Activated naive CD4-positive, alpha-beta T cell treated with Interleukin-2 at 50 U/mL for 16 hours (primary cell): Measurements from ENCODE around the gene GLCCI1.
"Not testable (repeated sequence)": the region's sequence is repeated elsewhere in the genome, so short reads cannot be mapped to it uniquely, and the experiment has no call there.

Experiments
- DNase-seq: peaks from one replicate; pipeline ENCODE4 v3.0.0-alpha.2; 2020

The GLCCI1 gene

GRCh38 chr7:8056439-8056838, 87.8 kb downstream of the GLCCI1 start:
- no peak for DNase-seq

- DNase-seq: no peak
Observed at GRCh38 chr7:8057566-8057965, 89.0 kb downstream of the GLCCI1 start.

DNA sequence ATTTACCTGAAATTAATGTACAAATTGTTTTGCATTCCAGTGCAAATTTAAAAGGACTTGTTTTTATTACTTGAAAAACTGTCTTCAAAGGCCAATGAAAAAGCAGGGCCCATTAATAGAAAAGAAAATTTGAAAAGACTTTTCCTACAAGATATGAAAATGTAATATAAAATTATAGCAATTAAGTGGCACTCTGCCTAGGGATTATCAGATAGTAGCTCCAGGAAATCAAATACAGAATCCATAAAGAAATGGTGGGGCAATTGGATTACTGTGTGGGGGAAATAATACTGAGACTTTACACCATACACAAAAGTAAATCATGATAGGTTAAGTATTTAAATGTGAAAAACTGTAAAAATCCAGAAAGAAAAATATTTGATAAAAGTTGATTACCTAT, 89.7 kb downstream of the GLCCI1 start:
- no peak for DNase-seq

- no peak for DNase-seq
Observed at GRCh38 chr7:8058852-8059251, 90.3 kb downstream of the GLCCI1 start.

DNA sequence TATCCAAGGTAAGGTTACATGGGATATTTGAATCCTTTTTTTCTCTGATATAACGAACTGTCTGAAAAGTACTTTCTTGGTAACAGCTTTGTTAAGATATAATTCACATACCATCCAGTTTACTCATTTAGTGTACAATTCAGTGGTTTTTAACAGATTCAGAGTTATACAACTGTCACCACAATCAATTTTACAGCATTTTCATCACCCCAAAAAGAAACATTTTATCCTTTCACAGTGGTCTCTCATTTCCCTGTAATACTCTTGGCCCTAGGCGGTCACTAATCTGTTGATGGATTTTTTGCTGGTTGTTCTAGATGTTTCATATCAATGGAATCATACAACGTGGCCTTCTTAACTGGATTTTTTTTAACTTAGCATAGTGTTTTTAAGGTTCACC, 91.6 kb downstream of the GLCCI1 start:
- DNase-seq: no peak

GRCh38 chr7:8063300-8063699, 94.7 kb downstream of the GLCCI1 start:
- not testable (repeated sequence) for DNase-seq

DNA sequence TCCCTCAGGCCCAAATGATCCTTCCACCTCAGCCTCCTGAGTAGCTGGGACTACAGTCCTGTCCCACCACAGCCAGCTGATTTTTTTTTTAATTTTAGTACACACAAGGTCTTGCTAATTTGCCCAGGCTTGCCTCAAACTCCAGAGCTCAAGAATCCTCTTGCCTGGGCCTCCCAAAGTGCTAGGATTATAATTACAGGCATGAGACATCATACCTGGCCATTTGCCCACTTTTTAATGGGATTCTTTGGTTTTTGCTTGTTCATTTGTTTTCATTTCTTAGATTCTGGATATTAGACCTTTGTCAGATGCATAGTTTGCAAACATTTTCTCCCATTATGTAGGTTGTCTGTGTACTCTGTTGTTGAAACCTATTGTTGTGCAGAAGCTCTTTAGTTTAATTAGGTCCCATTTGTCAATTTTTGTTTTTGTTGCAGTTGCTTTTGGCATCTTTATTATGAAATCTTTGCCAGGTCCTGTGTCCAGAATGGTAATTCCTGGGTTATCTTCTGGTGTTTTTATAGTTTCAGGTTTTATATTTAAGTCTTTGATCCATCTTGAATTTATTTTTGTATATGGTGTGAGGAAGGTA, 95.2 kb downstream of the GLCCI1 start:
- no peak for DNase-seq

DNA sequence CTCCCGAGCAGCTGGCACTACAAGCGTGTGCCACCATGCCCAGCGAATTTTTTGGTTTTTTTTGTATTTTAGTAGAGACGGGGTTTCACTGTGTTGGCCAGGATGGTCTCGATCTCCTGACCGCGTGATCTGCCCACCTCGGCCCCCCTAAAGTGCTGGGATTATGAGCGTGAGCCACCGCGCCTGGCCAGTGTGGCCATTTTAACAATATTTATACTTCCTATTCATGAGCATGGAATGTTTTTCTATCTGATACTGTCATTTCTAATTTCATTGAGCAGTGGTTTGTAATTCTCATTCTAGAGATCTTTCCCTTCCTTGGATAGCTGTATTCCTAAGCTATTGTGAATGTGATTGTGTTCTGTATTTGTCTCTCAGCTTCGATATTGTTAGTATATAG, 96.2 kb downstream of the GLCCI1 start:
- DNase-seq: no peak

- DNase-seq: no peak
Observed at GRCh38 chr7:8065356-8065813, 96.8 kb downstream of the GLCCI1 start.

DNA sequence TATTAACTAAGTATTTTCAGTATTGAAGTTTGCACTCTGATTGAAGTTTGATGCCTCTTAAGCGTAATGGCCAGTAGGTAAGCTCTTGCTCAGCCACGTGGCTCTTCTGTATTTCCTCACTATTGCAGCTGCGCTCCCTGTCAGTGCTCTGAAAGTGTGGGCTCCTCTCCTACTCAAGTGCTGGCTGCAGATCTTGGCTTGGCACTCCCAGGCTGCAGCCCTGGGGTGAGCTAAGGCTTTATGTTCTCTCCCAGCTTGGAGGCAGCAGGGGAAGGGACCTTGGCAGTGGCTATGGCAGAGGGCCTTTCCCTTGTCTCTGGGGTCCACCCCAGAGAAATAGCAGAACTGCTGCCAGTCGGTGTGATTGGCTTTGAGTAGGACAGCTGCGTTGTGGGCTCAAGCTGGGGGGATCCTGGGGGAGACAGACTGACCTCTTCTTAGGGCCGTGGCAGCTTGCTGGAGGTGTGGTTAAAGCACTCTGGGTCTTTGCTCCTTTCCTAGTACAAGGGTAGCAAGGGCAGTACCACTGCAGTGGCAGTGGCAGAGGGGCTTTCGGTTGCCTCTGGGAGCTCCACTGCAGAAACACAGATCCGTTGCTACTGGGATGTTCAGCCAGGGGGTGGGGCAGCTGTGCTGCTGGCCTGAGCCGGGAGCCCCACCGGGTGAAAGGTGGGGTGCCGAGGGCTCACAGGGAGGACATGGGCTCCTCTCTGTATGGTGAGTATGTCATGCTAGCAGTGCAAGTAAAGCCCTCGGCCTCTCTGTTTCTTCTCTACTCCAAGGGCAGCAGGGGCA, 100.5 kb downstream of the GLCCI1 start:
- DNase-seq: no peak

DNA sequence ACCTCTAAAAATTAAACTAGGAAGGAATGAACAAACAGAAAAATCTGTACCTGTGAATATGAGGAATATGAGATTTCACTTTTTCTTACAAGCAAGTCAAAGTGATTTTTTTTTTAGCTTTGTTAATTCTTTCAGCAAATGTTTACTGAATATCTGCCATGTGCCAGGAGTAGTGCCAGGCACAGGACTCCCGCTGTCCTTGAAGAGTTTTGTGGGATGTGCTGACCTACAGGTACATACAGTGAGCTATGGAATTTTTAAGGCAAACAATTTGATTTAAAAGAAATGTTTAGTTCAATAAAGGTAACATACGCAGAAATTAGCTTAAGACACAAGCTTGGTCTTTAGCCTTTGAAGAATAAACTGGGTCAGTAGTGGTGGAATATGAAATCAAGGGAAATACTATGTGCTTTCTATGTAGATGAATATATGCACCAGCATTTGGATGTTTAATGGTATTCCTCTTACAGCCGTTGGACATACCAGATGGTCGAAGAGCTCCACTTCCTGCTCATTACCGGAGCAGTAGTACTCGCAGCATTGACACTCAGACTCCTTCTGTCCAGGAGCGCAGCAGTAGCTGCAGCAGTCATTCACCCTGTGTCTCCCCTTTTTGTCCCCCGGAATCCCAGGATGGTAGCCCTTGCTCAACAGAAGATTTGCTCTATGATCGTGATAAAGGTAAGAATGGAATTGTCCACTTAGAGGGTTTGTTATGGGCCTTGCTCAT, 102.0 kb downstream of the GLCCI1 start:
- DNase-seq: no peak

GRCh38 chr7:8078418-8078817, 109.8 kb downstream of the GLCCI1 start:
- no peak for DNase-seq

- no peak for DNase-seq
Observed at GRCh38 chr7:8082762-8083161, 114.2 kb downstream of the GLCCI1 start.

GRCh38 chr7:8084836-8085235, 116.2 kb downstream of the GLCCI1 start:
- DNase-seq: no peak

GRCh38 chr7:8085420-8085819, 116.8 kb downstream of the GLCCI1 start:
- DNase-seq: no peak

DNA sequence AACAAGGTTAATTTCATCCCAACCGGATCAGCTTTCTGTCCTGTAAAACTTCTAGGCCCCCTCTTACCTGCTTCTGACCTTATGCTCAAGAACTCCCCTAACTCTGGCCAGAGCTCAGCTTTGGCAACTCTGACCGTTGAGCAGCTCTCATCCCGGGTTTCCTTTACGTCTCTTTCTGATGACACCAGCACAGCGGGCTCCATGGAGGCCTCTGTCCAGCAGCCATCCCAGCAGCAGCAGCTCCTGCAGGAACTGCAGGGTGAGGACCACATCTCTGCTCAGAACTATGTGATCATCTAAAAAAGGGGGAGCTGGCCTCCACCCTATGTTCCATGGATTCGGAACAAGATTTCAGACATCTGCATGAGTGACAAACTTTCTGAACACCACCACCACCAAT, 117.6 kb downstream of the GLCCI1 start:
- DNase-seq: no peak

- no peak for DNase-seq
Observed at GRCh38 chr7:8089036-8089780, 120.6 kb downstream of the GLCCI1 start.

DNA sequence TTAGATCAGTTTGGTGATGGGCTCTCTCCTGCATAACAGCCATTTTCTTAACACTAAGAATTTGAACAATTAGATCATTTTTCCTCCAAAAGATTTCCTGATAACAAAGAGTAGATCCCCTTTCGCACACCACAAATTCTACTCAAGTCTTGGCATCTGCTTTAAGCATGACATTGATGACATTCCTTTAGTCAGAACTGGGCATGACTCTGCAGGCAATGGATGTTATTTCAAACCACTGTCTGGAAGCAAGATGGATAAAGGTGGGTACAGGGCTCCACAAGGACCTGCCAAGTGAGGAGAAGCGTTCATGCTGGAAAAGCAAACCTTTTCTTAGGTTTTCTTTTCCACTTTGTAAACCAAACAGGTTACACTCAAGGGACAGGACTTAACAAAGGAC, 123.5 kb downstream of the GLCCI1 start:
- no peak for DNase-seq

- DNase-seq: no peak
Observed at GRCh38 chr7:8094164-8095140, 125.9 kb downstream of the GLCCI1 start.

DNA sequence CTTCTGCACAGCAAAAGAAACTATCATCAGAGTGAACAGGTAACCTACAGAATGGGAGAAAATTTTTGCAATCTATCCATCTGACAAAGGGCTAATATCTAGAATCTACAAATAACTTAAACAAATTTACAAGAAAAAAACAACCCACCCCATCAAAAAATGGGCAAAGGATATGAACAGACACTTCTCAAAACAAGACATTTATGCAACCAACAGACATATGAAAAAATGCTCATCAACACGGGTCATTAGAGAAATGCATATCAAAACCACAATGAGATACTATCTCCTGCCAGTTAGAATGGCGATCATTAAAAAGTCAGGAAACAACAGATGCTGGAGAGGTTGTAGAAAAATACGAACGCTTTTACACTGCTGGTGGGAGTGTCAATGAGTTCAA, 132.7 kb downstream of the GLCCI1 start:
- not testable (repeated sequence) for DNase-seq

- DNase-seq: no peak
Observed at GRCh38 chr7:8103282-8103681, 134.7 kb downstream of the GLCCI1 start.
